A549 (cell line): ENCODE measurements around the gene GPR119.

Source experiments
- CHD4 ChIP-seq: fragments of 200-600 bp; sonication (generic); IDR thresholded peaks from 2 replicates; pipeline ENCODE4 v1.6.1; 2016; ENCODE audit warnings: antibody characterized with exemption, mild to moderate bottlenecking, borderline replicate concordance
- CTCF ChIP-seq: fragments of >200 bp; sonication (Bioruptor Twin); formaldehyde crosslinking; IDR thresholded peaks from 3 replicates; pipeline ENCODE4 v1.5.1; 2016
- ESRRA ChIP-seq: fragments of 150-350 bp; IDR thresholded peaks from 2 replicates; pipeline ENCODE4 v1.6.1; 2014; ENCODE audit warnings: mild to moderate bottlenecking, low read length, borderline replicate concordance
- HDAC2 ChIP-seq: fragments of 200-600 bp; sonication (generic); IDR thresholded peaks from 2 replicates; pipeline ENCODE4 v1.6.1; 2016
- HMGXB4 ChIP-seq: fragments of 250-450 bp; sonication (Bioruptor Pico); IDR thresholded peaks from 2 replicates; pipeline ENCODE4 v1.5.0; 2021; ENCODE audit warnings: mild to moderate bottlenecking, moderate library complexity, borderline replicate concordance
- MAFK ChIP-seq: fragments of 450-650 bp; IDR thresholded peaks from 2 replicates; pipeline ENCODE4 v1.6.1; 2014; ENCODE audit not compliant: partially characterized antibody
- MAZ ChIP-seq: fragments of 150-350 bp; IDR thresholded peaks from 2 replicates; pipeline ENCODE4 v1.6.1; 2014; ENCODE audit warnings: antibody characterized with exemption, low read depth, low read length, borderline replicate concordance
- MYC ChIP-seq: IDR thresholded peaks from 2 replicates; pipeline ENCODE4 v1.6.1; 2012; ENCODE audit warnings: mild to moderate bottlenecking, inconsistent platforms, low read length, improper control_type of control experiment, borderline replicate concordance
- POLR2AphosphoS2 ChIP-seq: conservative IDR thresholded peaks from 2 replicates; pipeline ENCODE4 v1.6.1; 2012; ENCODE audit warnings: low read length, improper control_type of control experiment, inconsistent platforms
- RAD21 ChIP-seq, 2 experiments: fragments of >200 bp in 1 of 2; sonication (Bioruptor Twin) in 1 of 2; formaldehyde crosslinking in 1 of 2; IDR thresholded peaks in 1 of 2; conservative IDR thresholded peaks in 1 of 2; 2 replicates in 1 of 2; 3 replicates in 1 of 2; pipeline ENCODE4 v1.6.1; 2012 to 2018; ENCODE audit warnings: inconsistent platforms in 1 of 2
- USF2 ChIP-seq: fragments of 450-650 bp; IDR thresholded peaks from 2 replicates; pipeline ENCODE4 v1.6.1; 2014; ENCODE audit warnings: antibody characterized with exemption

- TF ChIP-seq POLR2AphosphoS2 (no peak), CTCF (no peak), MYC (no peak), USF2 (no peak), RAD21 (conservative IDR thresholded peaks at IDR 0.05 in 1 of 2, IDR thresholded peaks at IDR 0.05 in 1 of 2) (no peak), MAZ (no peak), ESRRA (no peak), MAFK (no peak), CHD4 (no peak), HMGXB4 (CRISPR knock-in tag) (no peak), HDAC2 (no peak)
Measured at GRCh38 chrX:130416785-130417184, 31.3 kb upstream of the GPR119 start.
